Upper lobe of left lung (tissue), 4 donors: ENCODE measurements around the gene ITPKB.

Experiments
- CTCF ChIP-seq, 6 experiments: fragments of 450-650 bp in 4 of 6; fragments of 200-600 bp in 2 of 6; sonication (generic) in 2 of 6; IDR thresholded peaks; one replicate each; pipeline ENCODE4 v1.5.1; 2016 to 2019; ENCODE audit warnings: antibody characterized with exemption in 6 of 6
- EP300 ChIP-seq, 4 donors: sonication (generic); formaldehyde crosslinking; IDR thresholded peaks; one replicate each; pipeline ENCODE4 v1.5.1; 2017; ENCODE audit warnings: antibody characterized with exemption in 4 of 4, control low read depth in 2 of 4
- POLR2A ChIP-seq, 4 donors: fragments of 450-650 bp; IDR thresholded peaks; one replicate each; pipeline ENCODE4 v1.5.1; 2016 to 2017; ENCODE audit warnings: antibody characterized with exemption in 4 of 4, mild to moderate bottlenecking in 2 of 4
- POLR2AphosphoS5 ChIP-seq, 2 donors: sonication (generic); formaldehyde crosslinking; IDR thresholded peaks; one replicate each; pipeline ENCODE4 v1.5.1; 2017; ENCODE audit warnings: antibody characterized with exemption in 2 of 2

- TF ChIP-seq POLR2AphosphoS5 (IDR thresholded peaks at IDR 0.05) (no peak), CTCF (IDR thresholded peaks at IDR 0.05) (no peak), POLR2A (IDR thresholded peaks at IDR 0.05) (no peak), EP300 (IDR thresholded peaks at IDR 0.05) (no peak)
These were observed 111.9 kb downstream of the ITPKB start for GRCh38 chr1:226627050-226627755.
